Retinal pigment epithelial cell (primary cell): ENCODE data around the gene SH3RF2.

Experiments used
- DNase-seq: peaks from one replicate; pipeline ENCODE4 v3.0.0-alpha.2; 2010; ENCODE audit warnings: low read depth
- H3K4me3 ChIP-seq: 2 replicates; pipeline ENCODE4 v1.5.1; 2011; ENCODE audit warnings: mild to moderate bottlenecking, low read length, control low read depth, moderate library complexity
- TF ChIP-seq, protein P1 (sequence below): conservative IDR thresholded peaks from 2 replicates; pipeline ENCODE4 v1.5.1; 2011; ENCODE audit warnings: low read depth, low read length, control low read depth, inconsistent platforms

SH3RF2 gene

DNA sequence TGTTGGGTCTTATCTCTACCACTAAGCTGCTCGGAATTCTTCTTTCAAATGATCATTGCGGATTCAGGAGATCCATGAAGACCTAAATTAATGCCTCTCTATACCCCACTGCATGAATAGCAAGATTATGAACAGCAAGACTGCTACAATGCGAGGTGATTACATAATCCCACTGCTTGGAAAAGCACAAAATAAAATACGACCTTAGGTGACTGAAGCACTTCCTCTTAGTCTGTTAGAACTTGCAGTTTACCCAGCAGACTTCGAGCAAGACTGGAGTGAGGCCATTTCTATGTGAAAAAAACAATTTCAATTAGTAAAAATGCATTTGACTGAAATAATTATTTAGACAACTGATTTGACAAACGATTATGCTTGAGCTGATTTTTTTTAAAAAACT is 59.8 kb downstream of the SH3RF2 start:
- TF ChIP-seq, protein P1, sequence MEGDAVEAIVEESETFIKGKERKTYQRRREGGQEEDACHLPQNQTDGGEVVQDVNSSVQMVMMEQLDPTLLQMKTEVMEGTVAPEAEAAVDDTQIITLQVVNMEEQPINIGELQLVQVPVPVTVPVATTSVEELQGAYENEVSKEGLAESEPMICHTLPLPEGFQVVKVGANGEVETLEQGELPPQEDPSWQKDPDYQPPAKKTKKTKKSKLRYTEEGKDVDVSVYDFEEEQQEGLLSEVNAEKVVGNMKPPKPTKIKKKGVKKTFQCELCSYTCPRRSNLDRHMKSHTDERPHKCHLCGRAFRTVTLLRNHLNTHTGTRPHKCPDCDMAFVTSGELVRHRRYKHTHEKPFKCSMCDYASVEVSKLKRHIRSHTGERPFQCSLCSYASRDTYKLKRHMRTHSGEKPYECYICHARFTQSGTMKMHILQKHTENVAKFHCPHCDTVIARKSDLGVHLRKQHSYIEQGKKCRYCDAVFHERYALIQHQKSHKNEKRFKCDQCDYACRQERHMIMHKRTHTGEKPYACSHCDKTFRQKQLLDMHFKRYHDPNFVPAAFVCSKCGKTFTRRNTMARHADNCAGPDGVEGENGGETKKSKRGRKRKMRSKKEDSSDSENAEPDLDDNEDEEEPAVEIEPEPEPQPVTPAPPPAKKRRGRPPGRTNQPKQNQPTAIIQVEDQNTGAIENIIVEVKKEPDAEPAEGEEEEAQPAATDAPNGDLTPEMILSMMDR: no peak
- H3K4me3 ChIP-seq: no peak overlapping the region
- no peak for DNase-seq

DNA sequence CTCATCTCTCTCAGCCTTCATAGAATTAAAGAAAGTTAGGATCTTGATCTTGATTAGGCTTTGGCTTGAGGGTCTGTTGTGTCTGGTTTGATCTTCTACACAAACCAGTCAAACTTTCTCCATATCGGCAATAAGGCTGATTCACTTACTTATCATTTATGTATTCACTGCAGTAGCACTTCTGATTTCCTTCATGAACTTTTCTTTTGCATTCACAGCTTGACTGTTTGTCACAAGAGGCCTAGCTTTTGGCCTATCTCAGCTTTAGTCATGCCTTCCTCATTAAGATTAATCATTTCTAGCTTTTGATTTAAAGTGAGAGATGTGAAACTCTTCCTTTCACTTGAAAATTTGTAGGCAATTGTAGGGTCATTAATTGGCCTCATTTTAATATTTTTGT is 62.8 kb downstream of the SH3RF2 start:
- no peak overlapping the region for H3K4me3 ChIP-seq
- TF ChIP-seq, protein P1: no peak
- DNase-seq: no peak

GRCh38 chr5:146000072-146000471 is 63.7 kb downstream of the SH3RF2 start:
- TF ChIP-seq, protein P1: no peak
- DNase-seq: no peak

DNA sequence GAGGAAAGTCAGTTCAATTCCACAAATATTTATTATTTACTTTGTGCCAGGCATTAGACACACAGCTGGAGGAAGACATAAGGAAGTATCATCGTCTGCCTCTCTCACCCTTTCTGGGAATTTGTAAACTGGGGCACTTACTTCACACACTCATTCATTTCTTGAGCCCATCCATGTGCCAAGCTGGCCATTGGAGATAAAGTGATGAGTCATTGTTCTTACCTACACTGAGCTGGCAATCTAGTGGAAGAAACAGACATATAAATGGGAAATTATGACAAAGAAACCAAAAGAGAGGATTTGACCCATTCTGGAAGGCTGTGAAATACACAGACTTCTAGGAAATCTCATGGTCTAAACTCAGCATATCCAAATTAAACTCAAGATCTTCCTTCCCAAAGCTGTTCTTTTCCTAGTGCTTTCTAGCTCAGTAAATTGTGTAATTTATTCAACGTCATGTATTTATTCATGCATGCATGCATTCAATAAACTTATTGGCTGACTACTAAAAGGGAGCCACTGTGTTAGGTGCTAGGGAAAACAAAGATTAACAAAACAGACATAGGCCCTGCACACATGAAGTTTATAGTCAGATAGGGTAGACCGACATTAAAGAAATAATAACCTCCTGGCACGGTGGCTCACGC is 65.3 kb downstream of the SH3RF2 start:
- TF ChIP-seq, protein P1: no peak
- DNase-seq: no peak

More at GRCh38 chr5:146000072-146000471, 63.7 kb downstream of the SH3RF2 start:
- H3K4me3 ChIP-seq: no peak overlapping the region

GRCh38 chr5:146002491-146002890 is 66.1 kb downstream of the SH3RF2 start:
- DNase-seq: no peak
- H3K4me3 ChIP-seq: no peak overlapping the region

More for the DNA sequence above, 65.3 kb downstream of the SH3RF2 start:
- H3K4me3 ChIP-seq: no peak overlapping the region

DNA sequence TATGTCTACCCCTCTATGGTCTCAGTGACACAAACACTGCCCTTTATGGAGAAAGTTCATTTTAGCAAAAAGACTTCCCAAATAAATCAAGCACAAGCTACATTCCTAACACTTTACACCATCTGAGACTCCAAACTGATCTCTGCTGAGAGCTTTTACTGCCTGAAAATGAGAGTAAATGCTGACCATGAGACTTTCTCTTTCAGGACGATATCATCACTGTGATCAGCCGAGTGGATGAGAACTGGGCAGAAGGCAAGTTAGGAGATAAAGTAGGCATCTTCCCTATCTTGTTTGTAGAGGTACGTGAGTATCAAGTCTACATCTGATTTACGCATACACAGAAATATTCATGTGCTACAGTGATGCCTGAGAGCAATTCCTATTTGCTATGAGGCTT is 67.5 kb downstream of the SH3RF2 start:
- DNase-seq: no peak
- H3K4me3 ChIP-seq: no peak overlapping the region
- TF ChIP-seq, protein P1: no peak

More at GRCh38 chr5:146002491-146002890, 66.1 kb downstream of the SH3RF2 start:
- TF ChIP-seq, protein P1: no peak

DNA sequence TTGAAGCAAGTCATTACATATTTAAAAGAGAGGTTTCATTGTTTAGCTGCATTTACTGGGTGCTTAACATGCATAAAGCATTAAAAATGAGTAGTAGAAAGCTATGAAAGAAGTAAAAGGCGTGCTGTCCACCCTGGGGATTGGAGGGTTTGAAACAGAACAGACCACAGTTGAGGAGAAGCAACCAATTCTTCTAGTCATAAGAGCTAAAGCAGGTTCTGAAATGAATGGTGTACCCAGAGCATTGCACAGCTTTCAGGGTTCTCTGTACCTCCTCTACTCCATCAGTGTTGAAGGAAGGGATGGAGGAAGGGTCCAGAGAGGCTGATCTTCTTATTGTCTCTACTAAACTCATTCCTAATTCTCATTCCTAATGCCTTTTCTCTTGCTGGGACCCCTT is 68.9 kb downstream of the SH3RF2 start:
- no peak overlapping the region for H3K4me3 ChIP-seq
- DNase-seq: no peak

More for the DNA sequence above, 68.9 kb downstream of the SH3RF2 start:
- TF ChIP-seq, protein P1: no peak
